MM.1S (cell line): ENCODE results near the gene BCDIN3D.

ENCODE experiments used
- CTCF ChIP-seq: fragments of 300-600 bp; sonication (generic); IDR thresholded peaks from 2 replicates; pipeline ENCODE4 v1.5.1; 2016; ENCODE audit warnings: antibody characterized with exemption, low read length, mixed read lengths
- EZH2 ChIP-seq: fragments of 300-600 bp; sonication (generic); optimal IDR thresholded peaks from 2 replicates; pipeline ENCODE3; 2017; ENCODE audit warnings: low read depth, mild to moderate bottlenecking, antibody characterized with exemption, low read length, mixed read lengths

GRCh38 chr12:49876070-49876469, 33.2 kb upstream of the BCDIN3D start:
- no peak for TF ChIP-seq CTCF
- TF ChIP-seq EZH2 = no peak
